CD14-positive monocyte (primary cell): ENCODE results near the gene PDE4B. TPM values are rescaled to one million over a fixed set of nuclear protein-coding genes. Genes with fewer than 3 reads are reported as not detected.

Source experiments
- DNase-seq, 3 donors: peaks; one replicate each; pipeline ENCODE4 v3.0.0-alpha.2; 2011 to 2022
- H2AFZ ChIP-seq: 2 replicates; pipeline ENCODE4 v1.6.0; 2012; ENCODE audit warnings: mild to moderate bottlenecking, low read depth, low read length, inconsistent platforms; ENCODE audit not compliant: insufficient read depth, poor library complexity, severe bottlenecking
- H3K27ac ChIP-seq, 2 donors: 1 replicate in 1 of 2; 2 replicates in 1 of 2; pipeline ENCODE4 v1.5.1; 2012 to 2013; ENCODE audit warnings: low read length in 2 of 2, control low read depth in 1 of 2, inconsistent platforms in 1 of 2, low read depth in 1 of 2, mild to moderate bottlenecking in 1 of 2
- H3K27me3 ChIP-seq, 2 donors: one replicate each; pipeline versions ENCODE4 v1.6.0 to v1.6.1; 2011 to 2013; ENCODE audit warnings: low read length in 2 of 2; ENCODE audit not compliant: control insufficient read depth in 2 of 2, insufficient read depth in 2 of 2
- H3K36me3 ChIP-seq, 2 donors: replicated peaks in 1 of 2; 1 replicate in 1 of 2; 2 replicates in 1 of 2; pipeline versions ENCODE4 v1.5.1 to v1.6.1; 2012 to 2013; ENCODE audit warnings: low read length in 2 of 2, control low read depth in 1 of 2, inconsistent platforms in 1 of 2, mild to moderate bottlenecking in 1 of 2; ENCODE audit not compliant: insufficient read depth in 2 of 2, control insufficient read depth in 1 of 2
- H3K4me1 ChIP-seq, 2 donors: 1 replicate in 1 of 2; 2 replicates in 1 of 2; pipeline versions ENCODE4 v1.5.1 to v1.6.1; 2012 to 2013; ENCODE audit warnings: low read length in 2 of 2, control low read depth in 1 of 2, inconsistent platforms in 1 of 2, mild to moderate bottlenecking in 1 of 2, moderate library complexity in 1 of 2; ENCODE audit not compliant: insufficient read depth in 2 of 2, control insufficient read depth in 1 of 2
- H3K4me2 ChIP-seq: replicated peaks from 2 replicates; pipeline ENCODE3; 2012; ENCODE audit warnings: low read length, moderate library complexity, mild to moderate bottlenecking; ENCODE audit not compliant: poor library complexity, severe bottlenecking; ENCODE audit errors: extremely low read depth
- H3K4me3 ChIP-seq, 3 experiments: fragments of 200-600 bp in 1 of 3; sonication (generic) in 1 of 3; replicated peaks in 1 of 3; 1 replicate in 2 of 3; 2 replicates in 1 of 3; pipeline ENCODE4 v1.5.1; 2011 to 2013; ENCODE audit warnings: low read length in 3 of 3, mild to moderate bottlenecking in 3 of 3, control low read depth in 2 of 3, low read depth in 2 of 3, inconsistent platforms in 1 of 3, moderate library complexity in 1 of 3
- H3K79me2 ChIP-seq: 2 replicates; pipeline ENCODE4 v1.6.0; 2012; ENCODE audit warnings: mild to moderate bottlenecking, control low read depth, inconsistent platforms, low read length, moderate library complexity; ENCODE audit not compliant: insufficient read depth
- H3K9ac ChIP-seq: 2 replicates; pipeline ENCODE4 v1.6.0; 2017; ENCODE audit warnings: low read length, mild to moderate bottlenecking; ENCODE audit not compliant: insufficient read depth, poor library complexity, severe bottlenecking
- H3K9me3 ChIP-seq, 2 donors: replicated peaks in 1 of 2; 1 replicate in 1 of 2; 2 replicates in 1 of 2; pipeline versions ENCODE4 v1.5.1 to v1.6.1; 2012 to 2013; ENCODE audit warnings: low read length in 2 of 2, control low read depth in 1 of 2; ENCODE audit not compliant: control insufficient read depth in 1 of 2, insufficient read depth in 1 of 2
- H4K20me1 ChIP-seq: 2 replicates; pipeline ENCODE4 v1.6.0; 2012; ENCODE audit warnings: mild to moderate bottlenecking, low read length, control low read depth, moderate library complexity; ENCODE audit not compliant: insufficient read depth
- H3K27ac Mint-ChIP-seq, 7 donors: one replicate each; pipeline ENCODE4 v1.8.0; 2020; ENCODE audit warnings: mild to moderate bottlenecking in 7 of 7, mixed read lengths in 7 of 7, moderate library complexity in 6 of 7, inconsistent platforms in 2 of 7
- H3K27me3 Mint-ChIP-seq, 3 donors: one replicate each; pipeline ENCODE4 v1.8.0; 2021 to 2022; ENCODE audit warnings: low read depth in 3 of 3, mild to moderate bottlenecking in 3 of 3, mixed read lengths in 3 of 3, moderate library complexity in 3 of 3, inconsistent platforms in 1 of 3
- H3K36me3 Mint-ChIP-seq, 2 donors: one replicate each; pipeline ENCODE4 v1.8.0; 2020; ENCODE audit warnings: mixed read lengths in 2 of 2, inconsistent platforms in 1 of 2, mild to moderate bottlenecking in 1 of 2
- H3K4me1 Mint-ChIP-seq: one replicate; pipeline ENCODE4 v1.8.0; 2020; ENCODE audit warnings: mild to moderate bottlenecking, mixed read lengths
- H3K4me3 Mint-ChIP-seq, 2 donors: one replicate each; pipeline ENCODE4 v1.8.0; 2020; ENCODE audit warnings: mild to moderate bottlenecking in 2 of 2, mixed read lengths in 2 of 2, moderate library complexity in 1 of 2
- H3K9me3 Mint-ChIP-seq, 7 donors: one replicate each; pipeline ENCODE4 v1.8.0; 2020 to 2022; ENCODE audit warnings: mixed read lengths in 7 of 7, mild to moderate bottlenecking in 6 of 7, moderate library complexity in 6 of 7, inconsistent platforms in 2 of 7
- WGBS: methylation state at CpG from one replicate; pipeline ENCODE4 v1.1.5; 2013; ENCODE audit warnings: missing lambda C conversion rate; ENCODE audit not compliant: insufficient coverage; 5-methylcytosine and 5-hydroxymethylcytosine counted together
- intact Hi-C, 2 donors: fragments of 100-400 bp; cut with micrococcal nuclease; formaldehyde crosslinking; loops; one replicate each; pipeline versions ENCODE4 v1.15.0 to v1.15.1; 2023
- polyA plus RNA-seq, 3 donors: library from polyadenylated mRNA; depleted of rRNA in 1 of 3; unstranded in 2 of 3; stranded (reverse) in 1 of 3; fragments of 300-500 nt in 2 of 3; fragments of >200 nt in 1 of 3; fragmentation: Illumina TruSeq in 2 of 3; gene quantifications; 1 replicate in 2 of 3; 2 replicates in 1 of 3; pipeline ENCODE4 v1.2.3, GENCODE V29; 2012 to 2021
- TF ChIP-seq, protein P1 (sequence below): fragments of 200-600 bp; IDR thresholded peaks from one replicate; pipeline ENCODE4 v1.8.0; 2022; ENCODE audit warnings: antibody characterized with exemption, mild to moderate bottlenecking

PDE4B gene
- polyA plus RNA-seq, 3 donors = 17.2 to 52.8 (median 25.2) TPM

DNA sequence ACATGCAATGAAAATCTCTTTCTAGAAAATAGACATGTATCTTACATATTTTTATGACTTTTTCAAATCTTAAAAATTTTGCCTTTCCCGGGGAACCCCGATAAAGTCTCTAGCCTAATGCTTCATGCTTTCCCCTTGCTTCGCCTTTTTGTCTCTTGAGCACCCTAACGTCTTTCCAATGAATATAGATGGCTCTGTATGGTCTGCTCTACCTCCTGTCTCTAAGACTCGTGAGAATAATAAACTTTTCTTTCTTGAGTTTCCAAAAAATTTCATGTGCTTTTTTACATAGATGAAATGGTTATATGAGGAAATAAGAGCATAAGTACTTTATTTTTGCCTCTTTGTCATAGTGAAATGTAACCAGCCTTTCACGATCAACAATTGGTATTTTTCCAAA lies 202.6 kb downstream of the PDE4B start:
- no peaks in the 10 kb centered on the region for H3K9me3 ChIP-seq
- no peaks in the 10 kb centered on the region for H3K27me3 ChIP-seq
- H3K4me1 ChIP-seq = no peaks in the 10 kb centered on the region
- Mint-ChIP-seq H3K27ac (no peak overlapping the region), H3K9me3 (no peaks in the 10 kb centered on the region), H3K27me3 (peaks cover 0 to 4% (median 1%) of the 10 kb centered on the region in 3 donors), H3K4me1 (no peaks in the 10 kb centered on the region), H3K4me3 (no peak overlapping the region), H3K36me3 (no peaks in the 10 kb centered on the region)
- WGBS = no CpG with 5 or more reads among the region's 6 CpGs
- no peak for DNase-seq
- no peak overlapping the region for H3K4me2 ChIP-seq
- no peak overlapping the region for H3K9ac ChIP-seq
- no peak overlapping the region for H3K27ac ChIP-seq
- TF ChIP-seq, protein P1, sequence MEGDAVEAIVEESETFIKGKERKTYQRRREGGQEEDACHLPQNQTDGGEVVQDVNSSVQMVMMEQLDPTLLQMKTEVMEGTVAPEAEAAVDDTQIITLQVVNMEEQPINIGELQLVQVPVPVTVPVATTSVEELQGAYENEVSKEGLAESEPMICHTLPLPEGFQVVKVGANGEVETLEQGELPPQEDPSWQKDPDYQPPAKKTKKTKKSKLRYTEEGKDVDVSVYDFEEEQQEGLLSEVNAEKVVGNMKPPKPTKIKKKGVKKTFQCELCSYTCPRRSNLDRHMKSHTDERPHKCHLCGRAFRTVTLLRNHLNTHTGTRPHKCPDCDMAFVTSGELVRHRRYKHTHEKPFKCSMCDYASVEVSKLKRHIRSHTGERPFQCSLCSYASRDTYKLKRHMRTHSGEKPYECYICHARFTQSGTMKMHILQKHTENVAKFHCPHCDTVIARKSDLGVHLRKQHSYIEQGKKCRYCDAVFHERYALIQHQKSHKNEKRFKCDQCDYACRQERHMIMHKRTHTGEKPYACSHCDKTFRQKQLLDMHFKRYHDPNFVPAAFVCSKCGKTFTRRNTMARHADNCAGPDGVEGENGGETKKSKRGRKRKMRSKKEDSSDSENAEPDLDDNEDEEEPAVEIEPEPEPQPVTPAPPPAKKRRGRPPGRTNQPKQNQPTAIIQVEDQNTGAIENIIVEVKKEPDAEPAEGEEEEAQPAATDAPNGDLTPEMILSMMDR = no peak
- intact Hi-C loops = no loop called here
- no peaks in the 10 kb centered on the region for H3K79me2 ChIP-seq
- H3K4me3 ChIP-seq = no peak overlapping the region
- H4K20me1 ChIP-seq = no peaks in the 10 kb centered on the region
- no peak overlapping the region for H2AFZ ChIP-seq
- H3K36me3 ChIP-seq = no peaks in the 10 kb centered on the region

DNA sequence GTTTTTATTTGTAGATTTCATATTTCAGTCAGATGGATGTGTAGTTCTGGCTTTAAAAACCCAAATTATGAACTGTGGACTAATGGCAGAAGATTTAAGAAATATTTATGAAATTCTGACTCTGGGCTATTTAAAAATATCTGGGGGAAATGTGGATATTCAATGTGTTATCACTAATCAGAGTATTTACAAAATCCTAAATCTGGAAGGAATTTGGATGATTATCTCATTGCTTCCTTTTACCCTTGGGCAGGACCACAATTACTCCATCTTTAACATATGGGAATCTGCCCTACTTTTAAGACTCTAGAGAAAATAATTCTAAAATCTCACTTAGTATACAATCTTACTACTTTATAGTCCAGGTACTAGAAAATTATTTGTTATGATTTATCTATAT lies 203.2 kb downstream of the PDE4B start:
- H3K27me3 ChIP-seq = no peaks in the 10 kb centered on the region
- H3K36me3 ChIP-seq = no peaks in the 10 kb centered on the region
- H3K4me2 ChIP-seq = no peak overlapping the region
- H3K27ac ChIP-seq = no peak overlapping the region
- Mint-ChIP-seq H3K9me3 (no peaks in the 10 kb centered on the region), H3K4me3 (no peak overlapping the region), H3K36me3 (no peaks in the 10 kb centered on the region), H3K27ac (no peak overlapping the region), H3K27me3 (peaks cover 0 to 4% (median 1%) of the 10 kb centered on the region in 3 donors), H3K4me1 (no peaks in the 10 kb centered on the region)
- H3K9me3 ChIP-seq = no peaks in the 10 kb centered on the region
- no peak for DNase-seq
- H4K20me1 ChIP-seq = no peaks in the 10 kb centered on the region
- no peaks in the 10 kb centered on the region for H3K79me2 ChIP-seq
- no peak overlapping the region for H2AFZ ChIP-seq
- intact Hi-C loops = no loop called here
- H3K9ac ChIP-seq = no peak overlapping the region
- TF ChIP-seq, protein P1 = no peak
- H3K4me3 ChIP-seq = no peak overlapping the region
- no peaks in the 10 kb centered on the region for H3K4me1 ChIP-seq
